ENCODE data around the gene ATP9B.
A peak's percentile ranks its signal among the peaks of the same experiment; 100 is the strongest.
"Not testable (repeated sequence)": the region's sequence is repeated elsewhere in the genome, so short reads cannot be mapped to it uniquely, and the experiment has no call there.

The ATP9B gene

GRCh38 chr18:79283131-79283810, 214.1 kb downstream of the ATP9B start:
- Histone ChIP-seq H3K9ac (ENCODE audit: low read length) (no peak overlapping the region), H3K27me3 (ENCODE audit: insufficient read depth, low read length, poor library complexity) (no peaks in the 10 kb centered on the region), H4K8ac (ENCODE audit: low read depth, low read length) (no peak overlapping the region), H3K4me1 (ENCODE audit: control insufficient read depth, low read depth, low read length) (no peaks in the 10 kb centered on the region), H3K4me2 (ENCODE audit: low read length) (no peak overlapping the region), H2BK15ac (replicated peaks; ENCODE audit: low read depth) (no peak overlapping the region), H3K18ac (ENCODE audit: low read length) (no peak overlapping the region), H3K23ac (ENCODE audit: low read length) (no peak overlapping the region), H3K4me3 (ENCODE audit: low read length) (no peak overlapping the region), H3K79me2 (ENCODE audit: control insufficient read depth, insufficient read depth, low read length) (no peaks in the 10 kb centered on the region), H4K5ac (ENCODE audit: low read length) (no peak overlapping the region), H2AK5ac (ENCODE audit: low read length) (no peak overlapping the region), H3K36me3 (ENCODE audit: control insufficient read depth, insufficient read depth, low read length) (no peaks in the 10 kb centered on the region), H2BK5ac (ENCODE audit: low read length) (no peak overlapping the region), H3K56ac (ENCODE audit: low read length) (no peak overlapping the region), H3K4ac (ENCODE audit: low read depth, low read length) (no peak overlapping the region), H3K27ac (ENCODE audit: low read depth, low read length) (no peak overlapping the region), H2BK120ac (ENCODE audit: low read depth, low read length) (no peak overlapping the region), H3K79me1 (ENCODE audit: low read length) (no peaks in the 10 kb centered on the region)
- no peak for DNase-seq
- whole genome bisulfite sequencing (ENCODE audit: extremely low coverage, insufficient coverage, low lambda C conversion rate), result no CpG with 5 or more reads among the region's 11 CpGs

GRCh38 chr18:79283929-79284328, 214.7 kb downstream of the ATP9B start:
- H3K4me2 ChIP-seq (ENCODE audit: low read length), result no peak overlapping the region
- no peak overlapping the region for H3K18ac ChIP-seq (ENCODE audit: low read length)
- H3K79me1 ChIP-seq (ENCODE audit: low read length), result no peaks in the 10 kb centered on the region
- H3K4me3 ChIP-seq (ENCODE audit: low read length), result no peak overlapping the region
- no peak overlapping the region for H3K56ac ChIP-seq (ENCODE audit: low read length)
- no peaks in the 10 kb centered on the region for H3K4me1 ChIP-seq (ENCODE audit: control insufficient read depth, low read depth, low read length)
- no peaks in the 10 kb centered on the region for H3K79me2 ChIP-seq (ENCODE audit: control insufficient read depth, insufficient read depth, low read length)
- no peak overlapping the region for H4K8ac ChIP-seq (ENCODE audit: low read depth, low read length)
- H3K27ac ChIP-seq (ENCODE audit: low read depth, low read length), result no peak overlapping the region
- WGBS (ENCODE audit: extremely low coverage, insufficient coverage, low lambda C conversion rate), result no CpG with 5 or more reads among the region's 4 CpGs
- H4K5ac ChIP-seq (ENCODE audit: low read length), result no peak overlapping the region
- H3K36me3 ChIP-seq (ENCODE audit: control insufficient read depth, insufficient read depth, low read length), result no peaks in the 10 kb centered on the region
- no peak overlapping the region for H2AK5ac ChIP-seq (ENCODE audit: low read length)
- H3K23ac ChIP-seq (ENCODE audit: low read length), result no peak overlapping the region
- H3K27me3 ChIP-seq (ENCODE audit: insufficient read depth, low read length, poor library complexity), result no peaks in the 10 kb centered on the region
- DNase-seq, result no peak
- no peak overlapping the region for H2BK15ac ChIP-seq (replicated peaks; ENCODE audit: low read depth)
- H2BK120ac ChIP-seq (ENCODE audit: low read depth, low read length), result no peak overlapping the region
- H2BK5ac ChIP-seq (ENCODE audit: low read length), result no peak overlapping the region
- H3K4ac ChIP-seq (ENCODE audit: low read depth, low read length), result no peak overlapping the region
- no peak overlapping the region for H3K9ac ChIP-seq (ENCODE audit: low read length)

- not testable (repeated sequence) for H3K23ac ChIP-seq (ENCODE audit: low read length); H3K27me3 ChIP-seq (ENCODE audit: insufficient read depth, low read length, poor library complexity); H3K36me3 ChIP-seq (ENCODE audit: control insufficient read depth, insufficient read depth, low read length); H2BK15ac ChIP-seq (replicated peaks; ENCODE audit: low read depth); H2BK5ac ChIP-seq (ENCODE audit: low read length); H3K79me2 ChIP-seq (ENCODE audit: control insufficient read depth, insufficient read depth, low read length); H3K4me3 ChIP-seq (ENCODE audit: low read length); DNase-seq; H4K5ac ChIP-seq (ENCODE audit: low read length); H2AK5ac ChIP-seq (ENCODE audit: low read length); H3K9ac ChIP-seq (ENCODE audit: low read length); H3K18ac ChIP-seq (ENCODE audit: low read length); H3K56ac ChIP-seq (ENCODE audit: low read length); H3K4ac ChIP-seq (ENCODE audit: low read depth, low read length); H3K79me1 ChIP-seq (ENCODE audit: low read length); H2BK120ac ChIP-seq (ENCODE audit: low read depth, low read length); H3K4me1 ChIP-seq (ENCODE audit: control insufficient read depth, low read depth, low read length); H3K27ac ChIP-seq (ENCODE audit: low read depth, low read length); H3K4me2 ChIP-seq (ENCODE audit: low read length); H4K8ac ChIP-seq (ENCODE audit: low read depth, low read length)
- no CpG with 5 or more reads among the region's 1 CpG for WGBS (ENCODE audit: extremely low coverage, insufficient coverage, low lambda C conversion rate)
These were observed 216.0 kb downstream of the ATP9B start for GRCh38 chr18:79285191-79285590.

GRCh38 chr18:79290409-79290808, 221.2 kb downstream of the ATP9B start:
- WGBS (ENCODE audit: extremely low coverage, insufficient coverage, low lambda C conversion rate), result no CpG with 5 or more reads among the region's 15 CpGs
- H2BK5ac ChIP-seq (ENCODE audit: low read length); H3K27ac ChIP-seq (ENCODE audit: low read depth, low read length); DNase-seq; H3K4ac ChIP-seq (ENCODE audit: low read depth, low read length); H3K4me2 ChIP-seq (ENCODE audit: low read length); H4K5ac ChIP-seq (ENCODE audit: low read length); H2BK15ac ChIP-seq (replicated peaks; ENCODE audit: low read depth); H2AK5ac ChIP-seq (ENCODE audit: low read length); H3K4me3 ChIP-seq (ENCODE audit: low read length); H4K8ac ChIP-seq (ENCODE audit: low read depth, low read length); H3K23ac ChIP-seq (ENCODE audit: low read length); H2BK120ac ChIP-seq (ENCODE audit: low read depth, low read length); H3K56ac ChIP-seq (ENCODE audit: low read length); H3K18ac ChIP-seq (ENCODE audit: low read length); H3K79me1 ChIP-seq (ENCODE audit: low read length); H3K36me3 ChIP-seq (ENCODE audit: control insufficient read depth, insufficient read depth, low read length); H3K4me1 ChIP-seq (ENCODE audit: control insufficient read depth, low read depth, low read length); H3K27me3 ChIP-seq (ENCODE audit: insufficient read depth, low read length, poor library complexity); H3K79me2 ChIP-seq (ENCODE audit: control insufficient read depth, insufficient read depth, low read length); H3K9ac ChIP-seq (ENCODE audit: low read length): not testable (repeated sequence)

GRCh38 chr18:79290876-79291275, 221.7 kb downstream of the ATP9B start:
- Histone ChIP-seq H3K4me2 (ENCODE audit: low read length) (no peak overlapping the region), H2AK5ac (ENCODE audit: low read length) (no peak overlapping the region), H3K4me3 (ENCODE audit: low read length) (no peak overlapping the region), H3K4me1 (ENCODE audit: control insufficient read depth, low read depth, low read length) (no peaks in the 10 kb centered on the region), H3K23ac (ENCODE audit: low read length) (no peak overlapping the region), H3K4ac (ENCODE audit: low read depth, low read length) (no peak overlapping the region), H3K79me1 (ENCODE audit: low read length) (no peaks in the 10 kb centered on the region), H3K36me3 (ENCODE audit: control insufficient read depth, insufficient read depth, low read length) (no peaks in the 10 kb centered on the region), H3K9ac (ENCODE audit: low read length) (no peak overlapping the region), H4K5ac (ENCODE audit: low read length) (no peak overlapping the region), H3K56ac (ENCODE audit: low read length) (no peak overlapping the region), H2BK120ac (ENCODE audit: low read depth, low read length) (no peak overlapping the region), H2BK5ac (ENCODE audit: low read length) (no peak overlapping the region), H2BK15ac (replicated peaks; ENCODE audit: low read depth) (no peak overlapping the region), H3K18ac (ENCODE audit: low read length) (no peak overlapping the region), H3K27ac (ENCODE audit: low read depth, low read length) (no peak overlapping the region), H3K79me2 (ENCODE audit: control insufficient read depth, insufficient read depth, low read length) (no peaks in the 10 kb centered on the region), H3K27me3 (ENCODE audit: insufficient read depth, low read length, poor library complexity) (no peaks in the 10 kb centered on the region), H4K8ac (ENCODE audit: low read depth, low read length) (no peak overlapping the region)
- no CpG with 5 or more reads among the region's 6 CpGs for WGBS (ENCODE audit: extremely low coverage, insufficient coverage, low lambda C conversion rate)
- no peak for DNase-seq

- no peaks in the 10 kb centered on the region for H3K27me3 ChIP-seq (ENCODE audit: insufficient read depth, low read length, poor library complexity)
- DNase-seq, result no peak
- no peaks in the 10 kb centered on the region for H3K36me3 ChIP-seq (ENCODE audit: control insufficient read depth, insufficient read depth, low read length)
- no peaks in the 10 kb centered on the region for H3K4me1 ChIP-seq (ENCODE audit: control insufficient read depth, low read depth, low read length)
- no peak overlapping the region for H3K4me3 ChIP-seq (ENCODE audit: low read length)
- no peak overlapping the region for H2AK5ac ChIP-seq (ENCODE audit: low read length)
- no peak overlapping the region for H3K27ac ChIP-seq (ENCODE audit: low read depth, low read length)
- no peaks in the 10 kb centered on the region for H3K79me1 ChIP-seq (ENCODE audit: low read length)
- no peak overlapping the region for H3K18ac ChIP-seq (ENCODE audit: low read length)
- WGBS (ENCODE audit: extremely low coverage, insufficient coverage, low lambda C conversion rate), result no CpG with 5 or more reads among the region's 10 CpGs
- H2BK5ac ChIP-seq (ENCODE audit: low read length), result no peak overlapping the region
- no peaks in the 10 kb centered on the region for H3K79me2 ChIP-seq (ENCODE audit: control insufficient read depth, insufficient read depth, low read length)
- no peak overlapping the region for H3K23ac ChIP-seq (ENCODE audit: low read length)
- H3K56ac ChIP-seq (ENCODE audit: low read length), result peak overlapping the region; percentile 15
- no peak overlapping the region for H2BK15ac ChIP-seq (replicated peaks; ENCODE audit: low read depth)
- H3K9ac ChIP-seq (ENCODE audit: low read length), result no peak overlapping the region
- no peak overlapping the region for H3K4ac ChIP-seq (ENCODE audit: low read depth, low read length)
- H3K4me2 ChIP-seq (ENCODE audit: low read length), result no peak overlapping the region
- H4K5ac ChIP-seq (ENCODE audit: low read length), result no peak overlapping the region
- no peak overlapping the region for H2BK120ac ChIP-seq (ENCODE audit: low read depth, low read length)
- no peak overlapping the region for H4K8ac ChIP-seq (ENCODE audit: low read depth, low read length)
These were observed 225.0 kb downstream of the ATP9B start for GRCh38 chr18:79294235-79294634.
